ENCODE results near the gene ST7L. TPM values are rescaled to one million over a fixed set of nuclear protein-coding genes. Genes with fewer than 3 reads are reported as not detected.

Gene ST7L
- total and polyA plus RNA-seq, 2 of the 4 experiments (the other 2 are of a cell fraction), result 7.7 to 14.7 TPM

DNA sequence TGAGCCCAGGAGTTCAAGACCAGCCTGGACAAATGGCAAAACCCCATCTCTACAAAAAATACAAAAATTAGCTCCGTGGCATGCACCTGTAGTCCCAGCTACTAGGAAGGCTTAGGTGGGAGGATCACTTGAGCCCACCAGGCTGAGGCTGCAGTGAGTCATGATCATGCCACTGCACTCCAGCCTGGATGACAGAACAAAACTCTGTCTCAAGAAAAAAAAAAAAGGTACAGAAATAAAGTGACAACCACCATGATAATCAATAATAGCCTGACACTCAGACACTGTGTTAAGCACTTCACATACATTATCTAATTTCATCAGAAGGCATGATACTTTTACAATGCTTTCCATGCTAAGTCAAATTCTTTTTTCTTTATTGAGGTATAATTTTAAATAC, 53.1 kb downstream of the ST7L start:
- no peak for DNase-seq
- in situ Hi-C loops (cut with MboI; ENCODE audit: low sequenced_read_pairs) (no loop called here), dilution Hi-C loops (cut with HindIII; ENCODE audit: low sequenced_read_pairs, unreplicated experiment) (no loop called here), intact Hi-C loops (cut with micrococcal nuclease) (no loop called here)
- Histone ChIP-seq H2AK9ac (replicated peaks; ENCODE audit: low read depth, low read length, poor library complexity) (no peak overlapping the region), H2BK20ac (ENCODE audit: low read depth, low read length) (no peak overlapping the region), H2BK120ac (ENCODE audit: low read depth, low read length) (no peak overlapping the region), H2BK5ac (ENCODE audit: low read depth, low read length, poor library complexity, severe bottlenecking) (no peak overlapping the region), H3K9me3 (ENCODE audit: control insufficient read depth, insufficient read depth, low read length) (no peaks in the 10 kb centered on the region), H4K91ac (ENCODE audit: insufficient read depth, low read depth, low read length) (no peak overlapping the region), H4K8ac (ENCODE audit: low read depth in 2 of 2, low read length in 2 of 2) (no peak overlapping the region), H3K4me3 (ENCODE audit: insufficient read depth, low read depth, low read length) (no peak overlapping the region), H3K9me1 (ENCODE audit: insufficient read depth, low read length) (no peaks in the 10 kb centered on the region), H3K4me2 (ENCODE audit: low read depth, low read length) (no peak overlapping the region), H3K56ac (ENCODE audit: extremely low read depth, insufficient read depth, low read length) (no peak overlapping the region), H3K27me3 (ENCODE audit: control insufficient read depth, insufficient read depth, low read length) (no peaks in the 10 kb centered on the region), H2AFZ (replicated peaks; ENCODE audit: low read length, poor library complexity) (no peak overlapping the region), H3K18ac (ENCODE audit: low read depth, low read length) (no peak overlapping the region), H3K27ac (ENCODE audit: insufficient read depth, low read length) (no peak overlapping the region), H3K36me3 (ENCODE audit: control insufficient read depth, insufficient read depth, low read length) (peaks cover 5% of the 10 kb centered on the region), H3K23ac (ENCODE audit: low read depth, low read length) (no peak overlapping the region), H3K79me1 (ENCODE audit: low read depth in 1 of 2, low read length in 2 of 2) (no peaks in the 10 kb centered on the region), H2BK15ac (ENCODE audit: low read depth, low read length) (no peak overlapping the region), H3K14ac (replicated peaks; ENCODE audit: low read depth, low read length) (no peak overlapping the region), H4K20me1 (ENCODE audit: insufficient read depth, low read length) (no peaks in the 10 kb centered on the region), H3K9ac (ENCODE audit: low read depth, low read length) (no peak overlapping the region), H3K4ac (ENCODE audit: low read depth, low read length) (no peak overlapping the region), H2AK5ac (ENCODE audit: low read depth, low read length) (no peak overlapping the region), H3K4me1 (ENCODE audit: control insufficient read depth, insufficient read depth, low read length) (0 out of 2 replicates have a peak, but pooled peaks cover 2% of the 10 kb centered on the region), H4K5ac (ENCODE audit: low read depth, low read length) (no peak overlapping the region)
- CTCF ChIA-PET, result interaction anchor here (0.6 kb wide), 1 partner anchor 77 kb away, joined by 3 read pairs; no protein-coding TSS in a partner anchor
- no peak for ATAC-seq (ENCODE audit: low read depth)
- TF ChIP-seq NFE2L2 (IDR thresholded peaks at IDR 0.05; ENCODE audit: low read depth, low read length) (no peak), CEBPB (IDR thresholded peaks at IDR 0.05; ENCODE audit: low read depth, low read length) (no peak), MXI1 (IDR thresholded peaks at IDR 0.05; ENCODE audit: borderline replicate concordance, low read depth, low read length) (no peak), RFX5 (IDR thresholded peaks at IDR 0.05; ENCODE audit: low read depth, low read length) (no peak), BHLHE40 (IDR thresholded peaks at IDR 0.05; ENCODE audit: low read depth, low read length) (no peak), RCOR1 (IDR thresholded peaks at IDR 0.05; ENCODE audit: insufficient replicate concordance, low read length) (no peak), MAZ (IDR thresholded peaks at IDR 0.05; ENCODE audit: borderline replicate concordance, low read depth, low read length) (no peak), FOS (IDR thresholded peaks at IDR 0.05; ENCODE audit: low read depth, low read length) (no peak), SMC3 (IDR thresholded peaks at IDR 0.05; ENCODE audit: low read depth, low read length) (no peak), POLR2A (IDR thresholded peaks at IDR 0.05; ENCODE audit: low read depth, low read length) (no peak), MAFK (IDR thresholded peaks at IDR 0.05; ENCODE audit: low read depth, low read length) (no peak), CHD1 (IDR thresholded peaks at IDR 0.05; ENCODE audit: low read depth, low read length) (no peak)
- TF ChIP-seq, protein P1, sequence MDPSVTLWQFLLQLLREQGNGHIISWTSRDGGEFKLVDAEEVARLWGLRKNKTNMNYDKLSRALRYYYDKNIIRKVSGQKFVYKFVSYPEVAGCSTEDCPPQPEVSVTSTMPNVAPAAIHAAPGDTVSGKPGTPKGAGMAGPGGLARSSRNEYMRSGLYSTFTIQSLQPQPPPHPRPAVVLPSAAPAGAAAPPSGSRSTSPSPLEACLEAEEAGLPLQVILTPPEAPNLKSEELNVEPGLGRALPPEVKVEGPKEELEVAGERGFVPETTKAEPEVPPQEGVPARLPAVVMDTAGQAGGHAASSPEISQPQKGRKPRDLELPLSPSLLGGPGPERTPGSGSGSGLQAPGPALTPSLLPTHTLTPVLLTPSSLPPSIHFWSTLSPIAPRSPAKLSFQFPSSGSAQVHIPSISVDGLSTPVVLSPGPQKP (IDR thresholded peaks at IDR 0.05; ENCODE audit: borderline replicate concordance, low read depth, low read length), result no peak
- TF ChIP-seq, protein P2, sequence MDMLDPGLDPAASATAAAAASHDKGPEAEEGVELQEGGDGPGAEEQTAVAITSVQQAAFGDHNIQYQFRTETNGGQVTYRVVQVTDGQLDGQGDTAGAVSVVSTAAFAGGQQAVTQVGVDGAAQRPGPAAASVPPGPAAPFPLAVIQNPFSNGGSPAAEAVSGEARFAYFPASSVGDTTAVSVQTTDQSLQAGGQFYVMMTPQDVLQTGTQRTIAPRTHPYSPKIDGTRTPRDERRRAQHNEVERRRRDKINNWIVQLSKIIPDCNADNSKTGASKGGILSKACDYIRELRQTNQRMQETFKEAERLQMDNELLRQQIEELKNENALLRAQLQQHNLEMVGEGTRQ (IDR thresholded peaks at IDR 0.05; ENCODE audit: low read depth, low read length), result no peak
- TF ChIP-seq, protein P3, sequence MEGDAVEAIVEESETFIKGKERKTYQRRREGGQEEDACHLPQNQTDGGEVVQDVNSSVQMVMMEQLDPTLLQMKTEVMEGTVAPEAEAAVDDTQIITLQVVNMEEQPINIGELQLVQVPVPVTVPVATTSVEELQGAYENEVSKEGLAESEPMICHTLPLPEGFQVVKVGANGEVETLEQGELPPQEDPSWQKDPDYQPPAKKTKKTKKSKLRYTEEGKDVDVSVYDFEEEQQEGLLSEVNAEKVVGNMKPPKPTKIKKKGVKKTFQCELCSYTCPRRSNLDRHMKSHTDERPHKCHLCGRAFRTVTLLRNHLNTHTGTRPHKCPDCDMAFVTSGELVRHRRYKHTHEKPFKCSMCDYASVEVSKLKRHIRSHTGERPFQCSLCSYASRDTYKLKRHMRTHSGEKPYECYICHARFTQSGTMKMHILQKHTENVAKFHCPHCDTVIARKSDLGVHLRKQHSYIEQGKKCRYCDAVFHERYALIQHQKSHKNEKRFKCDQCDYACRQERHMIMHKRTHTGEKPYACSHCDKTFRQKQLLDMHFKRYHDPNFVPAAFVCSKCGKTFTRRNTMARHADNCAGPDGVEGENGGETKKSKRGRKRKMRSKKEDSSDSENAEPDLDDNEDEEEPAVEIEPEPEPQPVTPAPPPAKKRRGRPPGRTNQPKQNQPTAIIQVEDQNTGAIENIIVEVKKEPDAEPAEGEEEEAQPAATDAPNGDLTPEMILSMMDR (conservative IDR thresholded peaks at IDR 0.05; ENCODE audit: low read depth, low read length), result no peak
- BruUV-seq (replicated peaks), result no TSS peak
- no CpG with 5 or more reads among the region's 1 CpG for WGBS, 2 experiments (ENCODE audit: extremely low coverage in 2 of 2, insufficient read length in 1 of 2)
- POLR2A ChIA-PET (ENCODE audit: unreplicated experiment), result no interaction called here

Data from IMR-90 (cell line).